OCI-LY3 (cell line): ENCODE results near the gene FAHD1.

ENCODE experiments used
- H2AFZ ChIP-seq: fragments of 200-600, 300-600 bp; shearing (Covaris generic); 2 replicates; pipeline ENCODE4 v1.6.0; 2014; ENCODE audit warnings: antibody characterized with exemption, low read depth, low read length
- H3K27ac ChIP-seq: fragments of 200-600, 300-600 bp; sonication (generic); 2 replicates; pipeline ENCODE4 v1.5.1; 2014; ENCODE audit warnings: mild to moderate bottlenecking, low read length, moderate library complexity, mixed read lengths
- H3K27me3 ChIP-seq: fragments of 200-600, 300-600 bp; sonication (generic); 2 replicates; pipeline ENCODE4 v1.6.1; 2014; ENCODE audit warnings: low read depth, low read length, mixed read lengths
- H3K36me3 ChIP-seq: fragments of 200-600, 300-600 bp; sonication (generic); replicated peaks from 2 replicates; pipeline ENCODE3; 2014; ENCODE audit warnings: low read depth, low read length, mixed read lengths
- H3K4me1 ChIP-seq: fragments of 300-600, 200-600 bp; sonication (generic); 2 replicates; pipeline ENCODE4 v1.6.1; 2014; ENCODE audit warnings: low read length, mixed read lengths
- H3K4me2 ChIP-seq: fragments of 200-600, 300-600 bp; sonication (generic); 2 replicates; pipeline ENCODE4 v1.6.1; 2014; ENCODE audit warnings: low read length, mixed read lengths
- H3K4me3 ChIP-seq: fragments of 300-600, 200-600 bp; sonication (generic); 2 replicates; pipeline ENCODE4 v1.5.1; 2014; ENCODE audit warnings: antibody characterized with exemption, mild to moderate bottlenecking, low read length, moderate library complexity
- H3K79me2 ChIP-seq: fragments of 300-600, 200-600 bp; shearing (Covaris generic); 2 replicates; pipeline ENCODE4 v1.6.1; 2014; ENCODE audit warnings: mild to moderate bottlenecking, low read length, mixed read lengths
- H3K9ac ChIP-seq: fragments of 300-600, 200-600 bp; shearing (Covaris generic); 2 replicates; pipeline ENCODE4 v1.6.0; 2014; ENCODE audit warnings: mild to moderate bottlenecking, low read length, moderate library complexity
- H3K9me3 ChIP-seq: fragments of 200-600, 300-600 bp; shearing (Covaris generic); 2 replicates; pipeline ENCODE4 v1.6.1; 2014; ENCODE audit warnings: low read length, mixed read lengths; ENCODE audit not compliant: insufficient read depth
- H4K20me1 ChIP-seq: fragments of 200-600, 300-600 bp; sonication (generic); 2 replicates; pipeline ENCODE4 v1.6.1; 2016; ENCODE audit warnings: low read length, mixed read lengths; ENCODE audit not compliant: insufficient read depth
- EZH2phosphoT487 ChIP-seq: fragments of 200-600 bp; shearing (Covaris generic); IDR thresholded peaks from 2 replicates; pipeline ENCODE4 v1.6.1; 2018; ENCODE audit warnings: antibody characterized with exemption, mixed run types, low read depth
- TF ChIP-seq, protein P1 (sequence below): fragments of 200-600, 300-600 bp; sonication (generic); IDR thresholded peaks from 2 replicates; pipeline ENCODE4 v1.5.1; 2014; ENCODE audit warnings: antibody characterized with exemption, low read length, low read depth

Gene FAHD1

DNA sequence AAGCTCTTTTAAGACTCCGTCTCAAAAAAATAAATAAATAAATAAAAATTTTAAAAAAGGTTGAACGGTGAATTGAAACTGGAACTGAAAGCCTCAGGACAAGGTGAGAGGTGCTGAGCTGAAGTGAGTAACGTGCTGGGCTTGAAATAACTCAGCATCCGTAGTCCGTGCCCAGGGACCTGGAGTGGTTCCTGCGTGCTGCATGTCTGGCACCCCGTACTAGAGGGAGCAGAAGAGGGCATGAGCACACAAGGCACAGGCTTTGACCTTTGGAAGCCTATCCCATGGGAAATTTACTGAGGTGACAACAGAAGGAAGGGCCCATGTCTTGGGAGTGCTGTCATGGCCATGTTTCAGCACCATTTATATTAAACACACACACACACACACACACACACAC is 49.5 kb downstream of the FAHD1 start:
- Histone ChIP-seq H3K9ac (no peak overlapping the region), H2AFZ (no peak overlapping the region)

DNA sequence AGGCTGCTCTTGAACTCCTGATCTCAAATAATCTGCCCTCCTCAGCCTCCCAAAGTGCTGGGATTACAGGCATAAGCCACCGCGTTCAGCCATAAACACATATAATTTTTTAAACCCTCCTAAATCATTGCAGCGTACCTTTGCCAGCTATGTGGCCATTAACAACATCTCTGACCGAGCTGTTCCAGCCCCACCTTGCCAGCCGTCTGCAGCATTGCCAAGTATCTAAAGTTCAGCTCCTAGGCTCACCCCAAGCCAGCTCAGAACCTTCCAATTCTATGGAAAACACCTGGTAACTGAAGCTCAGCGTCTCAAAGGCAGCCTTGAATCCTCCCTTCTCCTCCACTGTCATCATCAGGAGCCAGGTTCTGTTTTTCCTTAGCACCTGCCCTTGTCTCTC is 50.1 kb downstream of the FAHD1 start:
- H3K9me3 ChIP-seq, result no peaks in the 10 kb centered on the region
- H3K4me1 ChIP-seq, result peaks cover 4% of the 10 kb centered on the region; the same call in 1 of the 2 replicates
- H3K27ac ChIP-seq, result no peak overlapping the region
- TF ChIP-seq EZH2phosphoT487, result no peak
- TF ChIP-seq, protein P1, sequence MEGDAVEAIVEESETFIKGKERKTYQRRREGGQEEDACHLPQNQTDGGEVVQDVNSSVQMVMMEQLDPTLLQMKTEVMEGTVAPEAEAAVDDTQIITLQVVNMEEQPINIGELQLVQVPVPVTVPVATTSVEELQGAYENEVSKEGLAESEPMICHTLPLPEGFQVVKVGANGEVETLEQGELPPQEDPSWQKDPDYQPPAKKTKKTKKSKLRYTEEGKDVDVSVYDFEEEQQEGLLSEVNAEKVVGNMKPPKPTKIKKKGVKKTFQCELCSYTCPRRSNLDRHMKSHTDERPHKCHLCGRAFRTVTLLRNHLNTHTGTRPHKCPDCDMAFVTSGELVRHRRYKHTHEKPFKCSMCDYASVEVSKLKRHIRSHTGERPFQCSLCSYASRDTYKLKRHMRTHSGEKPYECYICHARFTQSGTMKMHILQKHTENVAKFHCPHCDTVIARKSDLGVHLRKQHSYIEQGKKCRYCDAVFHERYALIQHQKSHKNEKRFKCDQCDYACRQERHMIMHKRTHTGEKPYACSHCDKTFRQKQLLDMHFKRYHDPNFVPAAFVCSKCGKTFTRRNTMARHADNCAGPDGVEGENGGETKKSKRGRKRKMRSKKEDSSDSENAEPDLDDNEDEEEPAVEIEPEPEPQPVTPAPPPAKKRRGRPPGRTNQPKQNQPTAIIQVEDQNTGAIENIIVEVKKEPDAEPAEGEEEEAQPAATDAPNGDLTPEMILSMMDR, result no peak
- H3K9ac ChIP-seq, result no peak overlapping the region
- no peak overlapping the region for H2AFZ ChIP-seq
- H3K27me3 ChIP-seq, result peaks cover 11% of the 10 kb centered on the region
- H4K20me1 ChIP-seq, result no peaks in the 10 kb centered on the region
- no peaks in the 10 kb centered on the region for H3K79me2 ChIP-seq
- no peak overlapping the region for H3K4me2 ChIP-seq
- no peak overlapping the region for H3K4me3 ChIP-seq
- no peaks in the 10 kb centered on the region for H3K36me3 ChIP-seq

More for the DNA sequence above, 49.5 kb downstream of the FAHD1 start:
- no peak for TF ChIP-seq EZH2phosphoT487
- TF ChIP-seq, protein P1, result no peak
- H3K27ac ChIP-seq, result no peak overlapping the region
- H4K20me1 ChIP-seq, result no peaks in the 10 kb centered on the region
- no peaks in the 10 kb centered on the region for H3K79me2 ChIP-seq
- H3K36me3 ChIP-seq, result no peaks in the 10 kb centered on the region
- H3K4me1 ChIP-seq, result peaks cover 4% of the 10 kb centered on the region; the same call in 1 of the 2 replicates
- peak overlapping the region; percentile 27 for H3K4me2 ChIP-seq
- no peak overlapping the region for H3K4me3 ChIP-seq
- H3K9me3 ChIP-seq, result no peaks in the 10 kb centered on the region
- peaks cover 8% of the 10 kb centered on the region for H3K27me3 ChIP-seq

DNA sequence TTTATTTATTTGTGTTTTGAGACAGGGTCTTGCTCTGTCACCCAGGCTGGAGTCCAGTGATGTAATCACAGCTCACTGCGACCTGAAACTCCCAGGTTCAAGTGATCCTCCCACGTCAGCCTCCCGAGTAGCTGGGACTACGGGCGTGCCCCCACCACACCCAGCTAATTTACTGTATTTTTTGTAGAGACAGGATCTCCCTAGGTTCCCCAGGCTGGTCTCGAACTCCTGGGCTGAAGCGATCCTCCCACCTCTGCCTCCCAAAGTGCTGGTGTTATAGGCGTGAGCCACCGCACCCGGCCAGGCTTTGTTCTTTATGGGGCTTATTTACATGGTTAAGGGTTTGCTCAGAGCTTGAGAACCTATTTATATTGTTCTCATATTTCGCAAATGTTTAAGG is 50.8 kb downstream of the FAHD1 start:
- Histone ChIP-seq H3K9me3 (no peaks in the 10 kb centered on the region), H3K4me1 (peaks cover 4% of the 10 kb centered on the region; the same call in 1 of the 2 replicates), H3K4me3 (no peak overlapping the region), H3K36me3 (no peaks in the 10 kb centered on the region), H3K27me3 (peaks cover 11% of the 10 kb centered on the region), H3K79me2 (no peaks in the 10 kb centered on the region), H3K9ac (no peak overlapping the region), H3K27ac (no peak overlapping the region), H2AFZ (no peak overlapping the region), H4K20me1 (no peaks in the 10 kb centered on the region), H3K4me2 (no peak overlapping the region)
- TF ChIP-seq, protein P1, result no peak
- TF ChIP-seq EZH2phosphoT487, result no peak

DNA sequence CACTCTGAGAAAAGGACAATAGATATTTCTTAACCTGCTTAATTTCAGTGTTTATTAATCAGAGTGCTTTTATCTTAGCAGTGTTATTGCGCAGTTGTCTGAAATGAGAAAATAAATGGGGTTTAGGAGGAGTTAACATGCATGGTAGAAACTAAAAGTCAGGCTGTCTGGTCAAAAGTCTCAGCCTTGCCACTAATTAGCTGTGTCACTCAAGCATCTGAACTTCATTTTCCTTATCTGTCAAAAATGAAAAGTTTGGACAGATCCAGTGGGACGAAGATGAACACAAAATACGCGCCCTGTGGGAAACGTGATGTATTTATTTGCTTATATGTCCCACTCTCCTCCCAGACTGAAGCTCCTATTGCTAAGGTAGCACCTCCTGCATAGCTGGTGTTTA is 51.2 kb downstream of the FAHD1 start:
- Histone ChIP-seq H2AFZ (no peak overlapping the region), H3K9ac (no peak overlapping the region), H3K27me3 (peaks cover 11% of the 10 kb centered on the region), H3K27ac (no peak overlapping the region), H3K4me2 (no peak overlapping the region), H4K20me1 (no peaks in the 10 kb centered on the region), H3K9me3 (no peaks in the 10 kb centered on the region), H3K36me3 (no peaks in the 10 kb centered on the region), H3K4me1 (peaks cover 4% of the 10 kb centered on the region; the same call in 1 of the 2 replicates), H3K4me3 (no peak overlapping the region), H3K79me2 (no peaks in the 10 kb centered on the region)
- TF ChIP-seq EZH2phosphoT487, result no peak
